Ishikawa (cell line): ENCODE data around the gene ACSS1.

Experiments used
- CEBPB ChIP-seq: IDR thresholded peaks from 2 replicates; pipeline ENCODE4 v1.6.1; 2012
- EGR1 ChIP-seq: IDR thresholded peaks from 2 replicates; pipeline ENCODE4 v1.6.1; 2012
- FOXM1 ChIP-seq: IDR thresholded peaks from 2 replicates; pipeline ENCODE4 v1.6.1; 2012; ENCODE audit warnings: low read depth, borderline replicate concordance
- REST ChIP-seq: IDR thresholded peaks from 2 replicates; pipeline ENCODE4 v1.6.1; 2012; ENCODE audit warnings: low read depth, mild to moderate bottlenecking
- TCF12 ChIP-seq: IDR thresholded peaks from 2 replicates; pipeline ENCODE4 v1.6.1; 2012; ENCODE audit warnings: low read depth
- TEAD4 ChIP-seq: IDR thresholded peaks from 2 replicates; pipeline ENCODE4 v1.6.1; 2012
- YY1 ChIP-seq: IDR thresholded peaks from 2 replicates; pipeline ENCODE4 v1.6.1; 2012; ENCODE audit warnings: low read depth
- ZBTB7A ChIP-seq: IDR thresholded peaks from 2 replicates; pipeline ENCODE4 v1.6.1; 2012; ENCODE audit warnings: low read depth

DNA sequence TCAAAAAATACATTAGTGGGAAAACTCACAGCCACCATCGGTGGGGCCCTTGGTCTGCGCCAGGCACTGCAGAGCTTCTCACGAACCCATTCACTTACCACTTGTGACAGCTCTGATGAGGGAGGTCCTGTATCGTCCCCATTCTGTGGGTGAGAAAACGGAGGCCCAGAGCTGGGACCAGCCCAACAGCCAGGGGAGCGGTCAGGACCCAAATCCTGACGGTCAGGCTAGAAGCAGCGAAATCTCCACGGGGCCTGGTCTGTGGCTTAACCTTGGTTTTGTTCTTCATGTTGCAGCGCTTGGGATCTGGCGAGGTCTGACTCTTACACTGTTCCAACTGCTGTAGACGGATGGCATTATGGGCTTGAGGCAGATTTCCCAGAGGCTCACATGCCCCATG is 31.7 kb upstream of the ACSS1 start:
- TF ChIP-seq ZBTB7A (no peak), CEBPB (no peak), YY1 (no peak), REST (no peak), EGR1 (no peak), TCF12 (no peak), TEAD4 (no peak), FOXM1 (no peak)
